K562 (cell line): ENCODE data around the gene TBXAS1. TPM values are rescaled to one million over a fixed set of nuclear protein-coding genes. Genes with fewer than 3 reads are reported as not detected.

ENCODE experiments used
- AFF1 ChIP-seq, 2 experiments: fragments of 450-650 bp; IDR thresholded peaks; 2 replicates each; pipeline ENCODE4 v1.6.1; 2018; ENCODE audit warnings: mild to moderate bottlenecking in 2 of 2, low read depth in 1 of 2; ENCODE audit not compliant: partially characterized antibody in 2 of 2
- ARID3A ChIP-seq: IDR thresholded peaks from 2 replicates; pipeline ENCODE4 v1.6.1; 2012; ENCODE audit warnings: low read depth, low read length, improper control_type of control experiment, borderline replicate concordance
- CHCHD3 ChIP-seq: fragments of 250-450 bp; sonication (Bioruptor Pico); IDR thresholded peaks from 2 replicates; pipeline ENCODE4 v2.1.2; 2022; ENCODE audit warnings: mild to moderate bottlenecking
- FOXJ2 ChIP-seq: fragments of 200-800 bp; sonication (Bioruptor generic); IDR thresholded peaks from 2 replicates; pipeline ENCODE4 v1.6.1; 2016; ENCODE audit warnings: missing genetic modification characterization, missing compliant biosample characterization
- HMG20A ChIP-seq: fragments of 450-650 bp; formaldehyde crosslinking; conservative IDR thresholded peaks from 2 replicates; pipeline ENCODE4 v1.4.0; 2020; ENCODE audit warnings: mild to moderate bottlenecking, mixed read lengths
- MNT ChIP-seq, 2 experiments: fragments of 450-650 bp; conservative IDR thresholded peaks; 2 replicates each; pipeline ENCODE4 v1.6.1; 2017; ENCODE audit warnings: mild to moderate bottlenecking in 2 of 2, moderate library complexity in 2 of 2
- PHB ChIP-seq: fragments of 250-450 bp; sonication (Bioruptor Pico); IDR thresholded peaks from 2 replicates; pipeline ENCODE4 v1.5.0; 2021
- POLR2B ChIP-seq: fragments of 450-650 bp; IDR thresholded peaks from 2 replicates; pipeline ENCODE4 v1.6.1; 2018; ENCODE audit warnings: low read depth; ENCODE audit not compliant: partially characterized antibody
- POU5F1 ChIP-seq: fragments of 150-350 bp; IDR thresholded peaks from 2 replicates; pipeline ENCODE4 v1.6.1; 2014; ENCODE audit warnings: borderline replicate concordance, low read length, low read depth, mild to moderate bottlenecking; ENCODE audit not compliant: partially characterized antibody
- SAP30 ChIP-seq: fragments of 200-600 bp; sonication (generic); IDR thresholded peaks from 2 replicates; pipeline ENCODE4 v1.6.1; 2012; ENCODE audit warnings: borderline replicate concordance, low read depth, mild to moderate bottlenecking, moderate library complexity, low read length, control low read depth, inconsistent platforms; ENCODE audit not compliant: insufficient read depth, poor library complexity, severe bottlenecking
- SLC30A9 ChIP-seq: fragments of 250-450 bp; sonication (Bioruptor Pico); IDR thresholded peaks from 2 replicates; pipeline ENCODE4 v1.8.0; 2022; ENCODE audit warnings: mild to moderate bottlenecking, moderate library complexity
- SMAD2 ChIP-seq: fragments of 150-350 bp; IDR thresholded peaks from 2 replicates; pipeline ENCODE4 v1.6.1; 2014; ENCODE audit warnings: low read depth, mild to moderate bottlenecking, low read length
- TBL1XR1 ChIP-seq, 2 experiments: IDR thresholded peaks; 2 replicates each; pipeline ENCODE4 v1.6.1; 2012; ENCODE audit warnings: improper control_type of control experiment in 2 of 2, low read length in 2 of 2, mild to moderate bottlenecking in 1 of 2
- TRIM25 ChIP-seq: fragments of 450-650 bp; IDR thresholded peaks from 2 replicates; pipeline ENCODE4 v1.7.0; 2016; ENCODE audit warnings: borderline replicate concordance
- ZEB2 ChIP-seq: fragments of 450-650 bp; IDR thresholded peaks from 2 replicates; pipeline ENCODE4 v1.6.1; 2016
- ZNF511 ChIP-seq: sonication (generic); formaldehyde crosslinking; IDR thresholded peaks from 2 replicates; pipeline ENCODE4 v1.8.0; 2022; ENCODE audit warnings: mild to moderate bottlenecking, missing genetic modification reagents
- ZNF561 ChIP-seq: fragments of 450-650 bp; formaldehyde crosslinking; conservative IDR thresholded peaks from 2 replicates; pipeline ENCODE4 v1.4.0; 2020; ENCODE audit warnings: mild to moderate bottlenecking, moderate library complexity
- polyA plus RNA-seq, 8 experiments: library from polyadenylated mRNA; depleted of rRNA in 4 of 8; stranded (reverse) in 5 of 8; unstranded in 3 of 8; fragments of >200 nt; fragmentation: Nextera tagmentation in 2 of 8; fragmentation: Illumina TruSeq in 1 of 8; extraction: Ambion mirVana in 2 of 8; extraction: Trizol in 1 of 8; gene quantifications; 2 replicates each; pipeline versions ENCODE4 v1.2.1 to v1.2.3, GENCODE V29; 2011 to 2014; ENCODE audit warnings: inconsistent platforms in 1 of 8, missing spikeins in 1 of 8
- total RNA-seq, 7 experiments: library from RNA; depleted of rRNA in 6 of 7; stranded (reverse); fragments of >200 nt in 6 of 7; fragmentation: Illumina TruSeq in 2 of 7; extraction: Trizol in 2 of 7; gene quantifications; 2 replicates each; pipeline versions ENCODE4 v1.2.1 to v1.2.3, GENCODE V29; 2011 to 2021; ENCODE audit warnings: low replicate concordance in 1 of 7

Gene TBXAS1
- total and polyA plus RNA-seq, 9 of the 15 experiments (the other 6 are each of a cell fraction or from before 2014, with no cell fraction given): 1.1 to 8.3 (median 1.9) TPM

- TF ChIP-seq MNT (conservative IDR thresholded peaks at IDR 0.05): peak; percentile 37 to 38; a peak in 1 of 4 replicates
- TF ChIP-seq ZNF511 (CRISPR knock-in tag): no peak
- TF ChIP-seq PHB (CRISPR knock-in tag): no peak
- no peak for TF ChIP-seq SLC30A9 (CRISPR knock-in tag)
- TF ChIP-seq HMG20A: no peak
- TF ChIP-seq ZNF561 (CRISPR knock-in tag): no peak
- no peak for TF ChIP-seq SMAD2
- TF ChIP-seq CHCHD3 (CRISPR knock-in tag): no peak
- TF ChIP-seq POLR2B: no peak
- no peak for TF ChIP-seq AFF1 (IDR thresholded peaks at IDR 0.05; ENCODE audit: low read depth in 1 of 2, partially characterized antibody in 2 of 2)
- TF ChIP-seq TRIM25: no peak
- no peak for TF ChIP-seq ARID3A
- no peak for TF ChIP-seq POU5F1
- TF ChIP-seq TBL1XR1 (IDR thresholded peaks at IDR 0.05; ENCODE audit: low read length in 2 of 2): peak in 1 of 2 experiments; percentile 23; a peak in 1 of 4 replicates
- TF ChIP-seq SAP30: no peak
- TF ChIP-seq ZEB2: no peak
- no peak for TF ChIP-seq FOXJ2
These were observed 176.9 kb downstream of the TBXAS1 start (continued) for GRCh38 chr7:140005754-140006503.
